Astrocyte of the cerebellum (primary cell): ENCODE measurements around the gene ACO1.

Source experiments
- DNase-seq: peaks from one replicate; pipeline ENCODE4 v3.0.0-alpha.2; 2011; ENCODE audit warnings: low read depth
- H3K4me3 ChIP-seq: 2 replicates; pipeline ENCODE4 v1.5.1; 2011; ENCODE audit warnings: mild to moderate bottlenecking, low read depth, low read length, moderate library complexity
- CTCF ChIP-seq: IDR thresholded peaks from 2 replicates; pipeline ENCODE4 v1.5.1; 2012; ENCODE audit warnings: low read length, low read depth, moderate library complexity, mild to moderate bottlenecking; ENCODE audit errors: missing control alignments
- in situ Hi-C: cut with HindIII; loops from 2 replicates; pipeline ENCODE4 v1.10.0; 2017; ENCODE audit warnings: low sequenced_read_pairs

ACO1 gene

GRCh38 chr9:32360983-32361673 lies 23.3 kb upstream of the ACO1 start:
- no peak overlapping the region for H3K4me3 ChIP-seq
- no peak for DNase-seq
- in situ Hi-C loops: no loop called here
- TF ChIP-seq CTCF: no peak

GRCh38 chr9:32371279-32371678 lies 13.2 kb upstream of the ACO1 start:
- no peak for TF ChIP-seq CTCF
- in situ Hi-C loops: no loop called here
- no peak overlapping the region for H3K4me3 ChIP-seq
- no peak for DNase-seq

- in situ Hi-C loops: no loop called here
- no peak for DNase-seq
- H3K4me3 ChIP-seq: no peak overlapping the region
- no peak for TF ChIP-seq CTCF
These were observed 12.8 kb upstream of the ACO1 start for GRCh38 chr9:32371679-32372078.

- no peak for TF ChIP-seq CTCF
- no peak overlapping the region for H3K4me3 ChIP-seq
- in situ Hi-C loops: loop anchor here (25.0 kb wide), 2 partner anchors 186 to 586 kb away; partner anchors contain the start of genes NDUFB6, SMIM27 and TOPORS
- DNase-seq: no peak
These were observed 8.2 kb upstream of the ACO1 start for GRCh38 chr9:32376285-32376684.

GRCh38 chr9:32378496-32378895 lies 5.9 kb upstream of the ACO1 start:
- peak; percentile 86 for TF ChIP-seq CTCF
- in situ Hi-C loops: loop anchor here (25.0 kb wide), 2 partner anchors 184 to 584 kb away; partner anchors contain the start of genes NDUFB6, SMIM27 and TOPORS
- no peak overlapping the region for H3K4me3 ChIP-seq
- peak; percentile 63 for DNase-seq

GRCh38 chr9:32378993-32379729 lies 5.3 kb upstream of the ACO1 start:
- no peak overlapping the region for H3K4me3 ChIP-seq
- peak; percentile 80 for DNase-seq
- in situ Hi-C loops: loop anchor here (25.0 kb wide), 2 partner anchors 183 to 583 kb away; partner anchors contain the start of genes NDUFB6, SMIM27 and TOPORS
- TF ChIP-seq CTCF: peak; percentile 73
